HG02610 (cell line): ENCODE results near the gene HOOK2.

Experiments
- ATAC-seq: cut with Tn5 transposase; IDR thresholded peaks from one replicate; pipeline ENCODE4 v1.9.1; 2021; ENCODE audit warnings: mild to moderate bottlenecking, moderate library complexity; ENCODE audit not compliant: unreplicated experiment

HOOK2 gene

GRCh38 chr19:12783291-12783848 is 8.0 kb upstream of the HOOK2 start:
- no peak for ATAC-seq

- peak; percentile 20 for ATAC-seq
Measured at GRCh38 chr19:12782424-12783290, 7.3 kb upstream of the HOOK2 start.

GRCh38 chr19:12782174-12782423 is 6.7 kb upstream of the HOOK2 start:
- peak; percentile 20 for ATAC-seq

- no peak for ATAC-seq
Measured at GRCh38 chr19:12779162-12779993, 4.0 kb upstream of the HOOK2 start.

- ATAC-seq = no peak
Measured at GRCh38 chr19:12778905-12779161, 3.5 kb upstream of the HOOK2 start.

- ATAC-seq = no peak
Measured at GRCh38 chr19:12778017-12778904, 2.9 kb upstream of the HOOK2 start.

GRCh38 chr19:12777217-12778016 is 2.1 kb upstream of the HOOK2 start:
- ATAC-seq = no peak

GRCh38 chr19:12773571-12773970 is 1.8 kb downstream of the HOOK2 start:
- no peak for ATAC-seq

GRCh38 chr19:12772323-12772722 is 3.0 kb downstream of the HOOK2 start:
- ATAC-seq = no peak

GRCh38 chr19:12770922-12771321 is 4.4 kb downstream of the HOOK2 start:
- no peak for ATAC-seq

GRCh38 chr19:12769689-12770088 is 5.7 kb downstream of the HOOK2 start:
- ATAC-seq = no peak

- no peak for ATAC-seq
Measured at GRCh38 chr19:12767666-12768065, 7.7 kb downstream of the HOOK2 start.

GRCh38 chr19:12767150-12767549 is 8.2 kb downstream of the HOOK2 start:
- ATAC-seq = no peak

GRCh38 chr19:12766051-12766521 is 9.3 kb downstream of the HOOK2 start:
- no peak for ATAC-seq

- ATAC-seq = no peak
Measured at GRCh38 chr19:12764698-12765097, 10.7 kb downstream of the HOOK2 start.

GRCh38 chr19:12763100-12763499 is 12.3 kb downstream of the HOOK2 start:
- ATAC-seq = no peak

- no peak for ATAC-seq
Measured at GRCh38 chr19:12759686-12760085, 15.7 kb downstream of the HOOK2 start.

GRCh38 chr19:12757544-12758274 is 17.6 kb downstream of the HOOK2 start:
- ATAC-seq = no peak

GRCh38 chr19:12756150-12756883 is 19.0 kb downstream of the HOOK2 start:
- ATAC-seq = no peak
